GM12878 (cell line): Measurements from ENCODE around the gene INPP5D.

Source experiments
- CREM ChIP-seq: IDR thresholded peaks from 2 replicates; pipeline ENCODE4 v1.6.1; 2014; ENCODE audit warnings: antibody characterized with exemption, low read depth
- EZH2 ChIP-seq: IDR thresholded peaks from 2 replicates; pipeline ENCODE4 v1.6.1; 2012; ENCODE audit warnings: low read depth, mild to moderate bottlenecking, control low read depth, inconsistent platforms, low read length, borderline replicate concordance; ENCODE audit not compliant: control insufficient read depth
- KDM1A ChIP-seq: fragments of 200-600 bp; sonication (generic); IDR thresholded peaks from 2 replicates; pipeline ENCODE4 v1.6.1; 2016; ENCODE audit warnings: borderline replicate concordance
- RCOR1 ChIP-seq: conservative IDR thresholded peaks from 2 replicates; pipeline ENCODE4 v1.6.1; 2012; ENCODE audit warnings: low read depth, low read length, improper control_type of control experiment
- TAF1 ChIP-seq: IDR thresholded peaks from 2 replicates; pipeline ENCODE4 v1.6.1; 2011; ENCODE audit warnings: mild to moderate bottlenecking, low read depth, low read length, borderline replicate concordance
- YY1 ChIP-seq: IDR thresholded peaks from 2 replicates; pipeline ENCODE4 v1.6.1; 2011; ENCODE audit warnings: low read depth, mild to moderate bottlenecking, low read length
- ZSCAN29 ChIP-seq: fragments of 450-650 bp; IDR thresholded peaks from 2 replicates; pipeline ENCODE4 v1.6.1; 2017; ENCODE audit warnings: mild to moderate bottlenecking, moderate library complexity
- TF ChIP-seq, protein P1 (sequence below), 3 experiments: IDR thresholded peaks in 2 of 3; conservative IDR thresholded peaks in 1 of 3; 2 replicates each; pipeline ENCODE4 v1.5.1; 2011; ENCODE audit warnings: low read depth in 3 of 3, low read length in 3 of 3, mild to moderate bottlenecking in 3 of 3, control low read depth in 2 of 3, moderate library complexity in 2 of 3, inconsistent platforms in 1 of 3, mixed read lengths in 1 of 3; ENCODE audit not compliant: control insufficient read depth in 2 of 3, insufficient read depth in 1 of 3; ENCODE audit errors: extremely low read depth in 1 of 3
- TF ChIP-seq, protein P2 (sequence below): fragments of 450-650 bp; IDR thresholded peaks from 2 replicates; pipeline ENCODE4 v1.6.1; 2017; ENCODE audit warnings: mild to moderate bottlenecking, moderate library complexity

DNA sequence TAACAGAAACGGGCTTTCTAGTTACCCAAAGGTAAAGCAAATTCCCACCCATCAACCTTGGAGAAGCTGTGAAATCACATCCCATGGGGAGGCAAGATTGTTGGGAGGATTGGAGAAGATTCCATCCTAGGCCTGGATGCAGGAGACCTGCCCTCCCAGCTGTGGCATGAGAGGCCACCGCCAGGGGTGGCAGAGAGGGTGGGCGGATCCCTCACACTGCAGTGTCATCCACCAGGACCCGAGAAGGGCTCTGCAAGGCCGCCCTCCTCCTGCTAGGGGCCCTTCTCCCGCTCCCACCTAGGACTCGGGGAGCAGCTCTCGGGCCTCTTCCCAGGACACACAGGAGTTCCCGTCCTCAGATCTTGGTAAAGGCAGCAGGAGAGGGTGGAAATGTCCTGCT lies 175.8 kb downstream of the INPP5D start:
- TF ChIP-seq YY1 (no peak), CREM (no peak), EZH2 (no peak), RCOR1 (no peak), TAF1 (no peak), KDM1A (no peak), ZSCAN29 (no peak)
- TF ChIP-seq, protein P1, sequence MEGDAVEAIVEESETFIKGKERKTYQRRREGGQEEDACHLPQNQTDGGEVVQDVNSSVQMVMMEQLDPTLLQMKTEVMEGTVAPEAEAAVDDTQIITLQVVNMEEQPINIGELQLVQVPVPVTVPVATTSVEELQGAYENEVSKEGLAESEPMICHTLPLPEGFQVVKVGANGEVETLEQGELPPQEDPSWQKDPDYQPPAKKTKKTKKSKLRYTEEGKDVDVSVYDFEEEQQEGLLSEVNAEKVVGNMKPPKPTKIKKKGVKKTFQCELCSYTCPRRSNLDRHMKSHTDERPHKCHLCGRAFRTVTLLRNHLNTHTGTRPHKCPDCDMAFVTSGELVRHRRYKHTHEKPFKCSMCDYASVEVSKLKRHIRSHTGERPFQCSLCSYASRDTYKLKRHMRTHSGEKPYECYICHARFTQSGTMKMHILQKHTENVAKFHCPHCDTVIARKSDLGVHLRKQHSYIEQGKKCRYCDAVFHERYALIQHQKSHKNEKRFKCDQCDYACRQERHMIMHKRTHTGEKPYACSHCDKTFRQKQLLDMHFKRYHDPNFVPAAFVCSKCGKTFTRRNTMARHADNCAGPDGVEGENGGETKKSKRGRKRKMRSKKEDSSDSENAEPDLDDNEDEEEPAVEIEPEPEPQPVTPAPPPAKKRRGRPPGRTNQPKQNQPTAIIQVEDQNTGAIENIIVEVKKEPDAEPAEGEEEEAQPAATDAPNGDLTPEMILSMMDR (IDR thresholded peaks at IDR 0.05 in 2 of 3, conservative IDR thresholded peaks at IDR 0.05 in 1 of 3; ENCODE audit: control insufficient read depth in 2 of 3, extremely low read depth in 1 of 3, insufficient read depth in 1 of 3, low read depth in 3 of 3, low read length in 3 of 3) = no peak
- TF ChIP-seq, protein P2, sequence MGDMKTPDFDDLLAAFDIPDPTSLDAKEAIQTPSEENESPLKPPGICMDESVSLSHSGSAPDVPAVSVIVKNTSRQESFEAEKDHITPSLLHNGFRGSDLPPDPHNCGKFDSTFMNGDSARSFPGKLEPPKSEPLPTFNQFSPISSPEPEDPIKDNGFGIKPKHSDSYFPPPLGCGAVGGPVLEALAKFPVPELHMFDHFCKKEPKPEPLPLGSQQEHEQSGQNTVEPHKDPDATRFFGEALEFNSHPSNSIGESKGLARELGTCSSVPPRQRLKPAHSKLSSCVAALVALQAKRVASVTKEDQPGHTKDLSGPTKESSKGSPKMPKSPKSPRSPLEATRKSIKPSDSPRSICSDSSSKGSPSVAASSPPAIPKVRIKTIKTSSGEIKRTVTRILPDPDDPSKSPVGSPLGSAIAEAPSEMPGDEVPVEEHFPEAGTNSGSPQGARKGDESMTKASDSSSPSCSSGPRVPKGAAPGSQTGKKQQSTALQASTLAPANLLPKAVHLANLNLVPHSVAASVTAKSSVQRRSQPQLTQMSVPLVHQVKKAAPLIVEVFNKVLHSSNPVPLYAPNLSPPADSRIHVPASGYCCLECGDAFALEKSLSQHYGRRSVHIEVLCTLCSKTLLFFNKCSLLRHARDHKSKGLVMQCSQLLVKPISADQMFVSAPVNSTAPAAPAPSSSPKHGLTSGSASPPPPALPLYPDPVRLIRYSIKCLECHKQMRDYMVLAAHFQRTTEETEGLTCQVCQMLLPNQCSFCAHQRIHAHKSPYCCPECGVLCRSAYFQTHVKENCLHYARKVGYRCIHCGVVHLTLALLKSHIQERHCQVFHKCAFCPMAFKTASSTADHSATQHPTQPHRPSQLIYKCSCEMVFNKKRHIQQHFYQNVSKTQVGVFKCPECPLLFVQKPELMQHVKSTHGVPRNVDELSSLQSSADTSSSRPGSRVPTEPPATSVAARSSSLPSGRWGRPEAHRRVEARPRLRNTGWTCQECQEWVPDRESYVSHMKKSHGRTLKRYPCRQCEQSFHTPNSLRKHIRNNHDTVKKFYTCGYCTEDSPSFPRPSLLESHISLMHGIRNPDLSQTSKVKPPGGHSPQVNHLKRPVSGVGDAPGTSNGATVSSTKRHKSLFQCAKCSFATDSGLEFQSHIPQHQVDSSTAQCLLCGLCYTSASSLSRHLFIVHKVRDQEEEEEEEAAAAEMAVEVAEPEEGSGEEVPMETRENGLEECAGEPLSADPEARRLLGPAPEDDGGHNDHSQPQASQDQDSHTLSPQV = no peak
